IPS DF 19.7 (cell line): ENCODE measurements around the gene DEPP1.

Source experiments
- DNase-seq: peaks from one replicate; pipeline ENCODE4 v3.0.0-alpha.2; 2013; ENCODE audit warnings: low read depth, low spot score

Gene DEPP1

DNA sequence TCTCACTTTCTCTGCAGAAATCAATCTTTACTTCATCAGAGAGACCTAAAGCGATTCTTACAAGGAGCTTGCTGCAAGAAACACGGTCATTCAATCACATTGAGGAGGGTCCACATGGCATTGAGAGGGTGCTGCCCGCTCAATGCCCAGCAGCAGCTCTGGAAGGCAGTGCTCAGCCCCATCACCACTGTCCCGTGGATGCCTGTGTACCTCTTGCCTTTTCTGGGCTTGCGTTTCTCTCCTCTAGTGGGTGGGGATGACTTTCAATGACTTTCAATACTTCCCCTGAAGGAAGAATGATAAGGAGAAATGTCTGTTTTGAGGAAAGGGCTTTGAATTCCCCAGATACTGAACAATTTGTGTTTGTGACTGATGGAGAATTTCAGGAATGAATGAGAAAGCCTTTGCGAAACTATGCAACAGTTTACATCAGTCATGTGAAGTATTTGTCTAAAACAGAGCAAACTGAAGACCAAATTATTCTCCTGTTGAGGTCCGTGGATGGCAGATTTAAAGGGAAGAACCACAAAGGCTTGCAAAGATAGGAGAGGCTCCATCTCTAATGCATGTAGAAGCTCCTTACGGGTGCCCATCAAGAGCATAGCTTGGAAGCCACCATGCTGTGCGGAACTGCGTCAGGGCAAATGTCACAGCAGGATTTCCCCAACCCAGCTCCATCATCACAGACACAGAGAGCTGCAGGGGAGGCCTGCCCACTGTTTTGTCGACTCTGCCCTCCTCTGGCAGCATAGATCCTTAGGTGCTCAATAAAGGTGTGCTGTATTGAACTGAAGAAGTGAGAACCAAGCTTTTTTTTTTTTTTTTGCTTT is 15.5 kb upstream of the DEPP1 start:
- DNase-seq: no peak

DNA sequence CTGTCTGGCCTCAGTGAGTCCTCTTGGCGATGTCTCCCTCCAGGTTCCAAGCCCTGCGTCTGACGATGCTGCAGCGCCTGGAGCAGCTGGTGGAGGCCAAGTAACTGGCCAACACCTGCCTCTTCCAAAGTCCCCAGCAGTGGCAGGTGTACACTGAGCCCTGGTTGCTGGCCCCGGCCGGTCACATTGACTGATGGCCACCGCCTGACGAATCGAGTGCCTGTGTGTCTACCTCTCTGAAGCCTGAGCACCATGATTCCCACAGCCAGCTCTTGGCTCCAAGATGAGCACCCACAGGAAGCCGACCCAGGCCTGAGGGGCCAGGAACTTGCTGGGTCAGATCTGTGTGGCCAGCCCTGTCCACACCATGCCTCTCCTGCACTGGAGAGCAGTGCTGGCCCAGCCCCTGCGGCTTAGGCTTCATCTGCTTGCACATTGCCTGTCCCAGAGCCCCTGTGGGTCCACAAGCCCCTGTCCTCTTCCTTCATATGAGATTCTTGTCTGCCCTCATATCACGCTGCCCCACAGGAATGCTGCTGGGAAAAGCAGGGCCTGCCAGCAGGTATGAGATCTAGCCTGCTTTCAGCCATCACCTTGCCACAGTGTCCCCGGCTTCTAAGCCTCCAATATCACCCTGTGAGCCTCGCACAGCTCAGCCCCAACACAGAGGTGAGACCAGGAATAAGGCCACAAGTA is 14.8 kb upstream of the DEPP1 start:
- DNase-seq: no peak

DNA sequence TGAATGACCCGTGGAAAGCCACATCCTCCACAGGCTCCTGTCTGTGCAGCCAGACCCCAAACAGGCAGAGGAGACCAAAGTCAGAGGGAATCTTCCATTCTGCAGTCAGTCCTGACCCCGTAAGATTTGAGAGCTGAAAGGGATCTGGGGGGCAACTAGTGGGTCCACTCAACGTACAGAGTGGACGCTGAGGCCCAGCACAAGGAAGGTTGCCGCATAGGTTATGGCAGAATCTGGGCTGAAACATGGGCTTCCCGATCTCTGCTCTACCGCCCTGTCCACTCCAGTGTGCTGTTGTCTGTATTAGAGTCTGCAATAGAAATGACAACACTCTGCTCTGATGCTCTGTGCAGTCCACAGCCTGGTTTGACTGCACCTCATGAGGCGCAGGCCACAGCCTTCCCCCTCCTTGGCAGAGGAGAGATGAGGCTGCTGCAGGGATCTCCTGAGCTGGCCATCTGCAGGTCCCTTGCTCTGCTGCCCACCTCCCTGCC is 14.2 kb upstream of the DEPP1 start:
- no peak for DNase-seq

DNA sequence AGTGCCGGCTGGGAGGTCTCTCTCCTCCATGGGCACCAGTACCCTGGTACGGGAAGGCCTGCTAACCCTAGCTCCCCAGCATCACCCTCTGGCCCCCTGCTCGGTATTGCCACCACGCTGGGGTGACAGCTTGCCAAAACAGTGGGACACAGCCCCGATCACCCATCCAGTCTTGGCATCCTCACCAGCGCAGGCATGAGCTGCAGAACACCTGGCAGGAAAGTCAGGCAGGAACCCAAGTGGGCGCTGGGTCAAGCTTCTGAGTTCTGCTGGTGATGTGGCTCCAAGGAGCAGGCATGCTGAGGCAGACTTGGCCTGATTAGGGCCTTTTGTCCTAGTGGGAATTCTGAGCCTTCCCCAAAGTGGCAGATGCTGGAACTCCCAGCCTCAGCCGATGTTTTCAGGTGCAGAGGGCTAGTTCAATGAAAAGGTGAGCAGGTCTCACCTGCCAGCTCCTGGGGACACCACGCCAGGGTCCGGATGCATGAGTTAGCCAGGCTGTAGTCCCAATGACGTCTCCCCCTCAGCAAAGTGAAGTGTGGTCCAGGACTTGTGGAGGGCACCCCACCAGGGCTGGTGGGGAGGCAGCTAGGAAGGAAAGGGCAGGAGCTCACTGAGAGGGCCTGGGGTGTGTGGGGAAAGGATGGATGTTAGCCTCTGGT is 13.6 kb upstream of the DEPP1 start:
- DNase-seq: no peak

DNA sequence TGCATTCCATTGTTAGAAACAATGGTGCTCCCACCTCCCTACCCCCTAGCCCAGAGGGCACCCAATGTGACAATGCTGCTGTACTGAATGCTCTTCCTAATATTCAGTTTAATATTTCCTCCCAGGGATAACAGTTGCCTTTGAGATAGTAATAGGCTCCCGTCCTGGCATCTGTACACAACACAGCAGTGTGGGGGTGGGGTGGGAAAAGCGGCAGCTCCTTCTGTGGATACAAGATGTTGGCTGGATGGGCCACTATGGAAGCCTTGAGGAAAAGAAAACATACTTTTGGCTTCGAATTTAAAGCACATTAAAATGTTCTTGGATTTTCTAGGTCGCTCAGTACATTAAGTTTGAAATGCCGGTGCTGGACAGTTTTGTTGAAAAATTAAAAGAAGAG is 13.0 kb upstream of the DEPP1 start:
- DNase-seq: no peak

DNA sequence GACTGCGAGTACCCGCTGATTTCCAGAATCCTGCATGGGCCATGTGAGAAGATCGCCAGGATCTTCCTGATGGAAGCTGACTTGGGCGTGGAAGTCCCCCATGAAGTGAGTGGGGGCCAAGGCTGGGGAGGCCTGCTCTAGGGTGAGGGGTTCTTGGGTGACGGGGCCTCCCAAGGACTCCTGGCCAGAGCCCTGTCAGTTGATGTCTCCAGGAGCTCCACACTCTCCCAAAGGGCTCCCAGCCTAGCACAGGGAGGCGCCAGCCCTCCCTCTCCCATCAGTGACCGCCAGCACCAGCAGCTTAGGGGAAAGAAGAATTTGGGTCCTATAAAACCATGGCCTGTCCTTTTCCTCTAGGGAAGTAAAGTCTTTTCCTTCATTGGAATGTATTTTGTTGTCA is 12.4 kb upstream of the DEPP1 start:
- DNase-seq: no peak

DNA sequence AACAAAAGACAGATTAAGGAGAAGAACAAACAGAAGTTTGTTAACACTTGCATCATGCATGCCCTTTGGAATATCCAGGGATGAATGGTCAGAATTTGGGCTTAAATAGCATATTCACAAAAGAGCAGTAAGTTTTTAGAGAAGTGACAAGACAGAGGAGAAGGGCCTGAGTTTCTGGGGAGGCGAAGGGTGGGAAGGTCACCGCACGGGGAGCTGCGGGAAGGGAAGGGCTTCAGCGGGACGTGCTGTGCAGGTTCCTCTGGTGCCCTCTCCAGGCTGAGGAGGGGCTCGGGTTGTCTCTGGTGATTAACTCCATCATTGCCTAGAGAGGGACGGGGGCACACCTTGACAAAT is 11.7 kb upstream of the DEPP1 start:
- no peak for DNase-seq

DNA sequence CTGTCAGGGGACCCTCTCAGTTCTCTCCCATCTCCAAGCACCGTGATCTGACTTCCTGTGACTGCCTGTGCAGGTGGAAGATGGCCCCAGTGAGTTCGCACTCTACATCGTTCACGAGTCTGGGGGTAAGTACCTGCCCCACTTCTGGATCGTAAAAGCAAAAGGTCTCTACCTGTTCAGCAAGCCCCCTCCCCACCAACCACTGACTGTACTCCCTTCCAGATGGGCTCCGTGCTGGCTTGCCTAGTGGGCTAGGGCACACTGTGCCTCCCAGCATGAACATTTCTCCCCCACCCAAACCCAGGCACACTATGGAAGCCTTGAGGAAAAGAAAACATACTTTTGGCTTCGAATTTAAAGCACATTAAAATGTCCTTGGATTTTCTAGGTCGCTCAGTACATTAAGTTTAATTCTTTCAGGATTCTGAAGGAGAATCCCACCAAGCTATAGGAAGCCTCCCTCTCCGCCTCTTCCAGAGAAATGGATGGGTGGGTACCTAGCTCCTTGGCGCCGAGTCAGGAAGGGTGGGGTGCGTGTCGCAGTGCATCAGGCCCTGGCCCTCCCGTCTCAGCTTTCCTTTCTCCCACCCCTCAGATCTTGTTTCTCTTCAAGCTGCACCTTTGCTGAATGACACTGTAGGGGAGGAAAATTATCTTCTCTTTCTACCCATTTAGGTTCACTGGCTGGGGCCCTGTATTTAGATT is 11.1 kb upstream of the DEPP1 start:
- DNase-seq: no peak

DNA sequence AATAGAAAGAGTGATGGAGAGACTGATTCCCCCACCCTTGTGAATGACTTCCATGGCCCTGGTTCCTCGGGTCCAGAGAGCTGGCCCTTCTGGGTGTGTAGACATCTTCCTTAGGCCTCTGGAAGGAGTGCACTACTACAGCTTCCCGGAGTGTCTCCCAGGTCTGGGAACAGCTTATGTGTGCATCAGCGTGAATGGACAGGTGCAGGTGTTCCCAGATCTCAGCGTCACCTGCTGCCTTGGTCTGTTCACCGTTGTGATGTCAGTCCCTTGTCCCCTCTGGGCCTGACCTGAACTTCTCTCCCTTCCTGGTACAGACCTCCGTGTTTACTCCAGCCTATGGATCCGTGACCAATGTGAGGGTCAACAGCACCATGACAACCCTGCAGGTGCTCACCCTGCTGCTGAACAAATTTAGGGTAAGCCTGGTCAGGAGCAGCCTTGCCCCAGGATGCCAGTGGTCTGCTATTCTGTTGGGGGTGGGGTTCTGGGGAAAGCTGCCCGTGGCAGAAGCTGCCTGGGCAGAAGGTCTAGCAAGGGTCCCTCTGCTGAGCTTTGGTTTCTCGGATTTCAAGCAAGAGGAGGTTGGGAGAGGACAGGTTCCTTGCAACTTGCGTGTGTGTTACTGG is 10.5 kb upstream of the DEPP1 start:
- DNase-seq: no peak

DNA sequence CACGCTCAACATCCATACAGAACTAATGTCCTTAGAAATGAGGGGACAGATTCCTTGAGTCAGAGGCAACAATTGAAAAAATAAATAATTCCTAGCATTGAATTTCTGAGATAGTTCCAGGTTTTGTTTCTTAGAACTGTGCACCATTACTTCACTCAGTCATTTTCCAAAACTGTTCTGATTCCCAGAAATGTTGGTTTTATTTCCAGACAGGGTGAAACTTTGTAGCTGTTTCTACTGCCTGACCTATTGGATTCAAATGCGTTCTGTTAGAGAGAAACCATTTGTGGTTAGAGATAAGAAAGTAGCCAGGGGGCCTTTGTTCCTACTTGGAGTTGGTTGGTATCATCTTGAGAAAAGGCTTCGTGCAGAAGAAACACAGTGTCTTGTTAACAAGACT is 8.1 kb upstream of the DEPP1 start:
- no peak for DNase-seq

DNA sequence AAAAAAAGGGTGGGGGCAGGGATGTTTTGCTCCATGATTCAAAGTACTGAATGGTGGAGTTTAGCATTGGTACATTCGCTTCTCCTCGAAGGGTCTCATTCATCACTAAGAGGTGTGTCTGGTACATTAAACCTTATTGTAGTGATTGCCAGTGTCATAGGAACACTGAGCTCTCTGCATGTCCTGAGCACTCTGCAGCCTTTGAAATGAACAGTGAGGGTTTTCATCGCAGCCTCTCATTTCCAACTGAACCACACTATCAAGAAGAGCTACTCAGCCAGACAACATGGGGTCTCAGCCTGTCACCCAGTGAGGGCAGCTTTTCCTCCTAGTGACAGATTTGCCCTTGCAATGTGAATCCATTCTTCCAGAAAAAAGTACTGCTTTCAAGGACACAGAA is 7.6 kb upstream of the DEPP1 start:
- no peak for DNase-seq

DNA sequence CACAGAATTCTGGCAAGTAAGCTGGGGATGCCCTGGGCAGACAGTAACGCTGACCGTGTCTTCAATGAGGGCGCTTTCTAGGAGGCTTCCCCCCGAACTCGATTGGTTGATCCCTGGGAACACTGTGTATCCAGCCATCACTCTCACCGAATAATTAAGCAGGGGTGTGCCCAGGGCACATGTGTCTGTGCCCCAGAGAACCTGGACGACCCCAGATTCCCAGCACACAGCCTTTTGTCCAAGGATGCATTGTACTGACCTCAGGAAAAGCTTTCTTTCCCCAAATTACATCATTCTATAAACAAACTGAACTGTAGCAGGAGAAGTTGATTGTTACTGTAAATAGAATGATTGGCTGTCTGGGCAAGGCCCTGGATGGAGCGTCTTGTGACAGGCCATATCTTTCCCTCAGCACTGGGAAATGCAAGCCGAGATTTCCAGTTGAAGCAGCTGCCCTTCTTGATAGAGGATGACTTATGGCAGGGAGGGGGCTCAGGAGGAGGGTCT is 6.6 kb upstream of the DEPP1 start:
- no peak for DNase-seq

DNA sequence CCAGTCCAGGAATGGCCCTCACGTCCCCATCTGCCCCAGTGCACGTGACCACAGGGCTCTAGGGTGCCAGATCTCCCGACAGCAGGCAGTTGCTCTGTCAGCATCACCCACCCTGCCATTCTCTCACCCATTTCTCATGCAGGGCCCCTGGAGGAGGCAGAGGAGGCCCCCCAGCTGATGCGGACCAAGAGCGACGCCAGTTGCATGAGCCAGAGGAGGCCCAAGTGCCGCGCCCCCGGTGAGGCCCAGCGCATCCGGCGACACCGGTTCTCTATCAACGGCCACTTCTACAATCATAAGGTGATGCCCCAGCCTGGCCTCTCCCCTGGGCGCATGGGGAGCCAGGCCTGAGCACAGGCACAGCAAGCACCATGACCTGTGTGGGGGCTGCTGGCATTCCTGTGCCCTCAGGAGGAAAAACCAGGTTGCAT is 6.1 kb upstream of the DEPP1 start:
- no peak for DNase-seq

DNA sequence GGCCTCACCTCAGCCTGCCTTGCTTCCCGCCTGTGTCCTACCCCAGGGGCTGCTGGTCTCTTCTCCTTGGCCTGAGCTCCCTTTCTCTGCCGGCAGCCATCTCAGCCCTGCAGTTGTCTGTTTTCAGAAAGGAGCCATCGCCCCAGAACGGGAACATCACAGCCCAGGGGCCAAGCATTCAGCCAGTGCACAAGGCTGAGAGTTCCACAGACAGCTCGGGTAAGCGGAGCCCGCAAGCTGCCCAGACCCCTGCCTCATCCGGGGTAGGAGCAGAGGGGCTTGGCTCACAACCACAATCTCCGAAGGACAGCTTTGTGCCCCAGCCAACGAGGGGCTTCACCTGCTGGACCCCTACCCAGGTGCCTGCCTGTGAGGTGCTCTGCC is 5.3 kb upstream of the DEPP1 start:
- no peak for DNase-seq

DNA sequence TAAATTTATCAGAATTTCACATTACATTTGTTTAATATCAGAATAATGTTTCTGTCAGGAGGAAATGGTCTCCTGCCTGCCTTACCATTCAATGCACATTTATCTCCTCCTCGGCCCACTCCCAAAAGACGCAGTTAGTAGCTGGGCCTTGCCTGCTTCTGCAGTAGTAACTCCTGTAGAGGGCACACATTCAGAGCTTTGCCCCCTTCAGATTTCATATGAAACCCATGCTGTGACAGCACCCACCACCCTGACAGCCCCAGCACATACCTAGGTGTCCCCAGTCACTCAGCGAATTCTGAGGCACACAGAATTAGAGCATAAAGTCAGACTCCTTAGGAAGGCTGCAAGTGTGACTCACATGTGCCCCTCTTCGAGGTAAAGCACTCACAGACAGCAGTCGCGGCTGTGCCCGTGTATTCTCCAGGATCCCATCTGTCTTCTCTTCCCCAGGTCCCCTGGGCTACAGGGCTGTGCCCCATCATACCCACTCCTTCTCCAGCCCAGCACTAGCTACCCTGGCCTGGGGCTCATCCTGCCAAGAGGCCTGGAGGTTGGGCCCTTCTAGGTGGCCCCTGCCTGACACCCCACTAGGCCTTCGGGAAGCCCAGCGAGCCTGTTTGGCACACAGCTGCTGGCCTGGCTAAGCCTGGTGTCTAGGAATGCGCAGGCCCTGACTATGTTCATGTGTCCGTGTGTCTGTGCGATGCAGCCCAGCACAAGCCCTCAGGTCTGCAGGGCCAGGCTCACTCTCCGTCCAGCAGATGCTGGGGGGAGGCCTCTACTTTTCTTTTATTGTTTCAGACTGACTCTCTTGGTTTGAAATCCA is 4.7 kb upstream of the DEPP1 start:
- DNase-seq: no peak

DNA sequence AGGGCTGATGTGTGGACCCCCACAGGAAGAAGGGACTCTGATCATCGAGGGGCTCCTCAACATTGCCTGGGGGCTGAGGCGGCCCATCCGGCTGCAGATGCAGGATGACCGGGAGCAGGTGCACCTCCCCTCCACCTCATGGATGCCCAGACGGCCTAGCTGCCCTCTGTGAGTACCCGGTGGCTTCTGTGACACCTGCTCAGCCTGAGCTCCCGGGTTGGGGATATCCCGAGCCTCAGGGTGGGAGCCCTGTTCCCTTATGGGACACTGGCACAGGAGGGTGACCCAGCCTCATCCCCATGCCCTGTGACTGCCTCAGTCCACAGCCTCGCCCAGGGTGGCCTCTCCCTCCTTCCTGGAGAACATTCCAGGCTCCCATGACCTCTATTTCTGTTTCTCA is 3.9 kb upstream of the DEPP1 start:
- DNase-seq: no peak

DNA sequence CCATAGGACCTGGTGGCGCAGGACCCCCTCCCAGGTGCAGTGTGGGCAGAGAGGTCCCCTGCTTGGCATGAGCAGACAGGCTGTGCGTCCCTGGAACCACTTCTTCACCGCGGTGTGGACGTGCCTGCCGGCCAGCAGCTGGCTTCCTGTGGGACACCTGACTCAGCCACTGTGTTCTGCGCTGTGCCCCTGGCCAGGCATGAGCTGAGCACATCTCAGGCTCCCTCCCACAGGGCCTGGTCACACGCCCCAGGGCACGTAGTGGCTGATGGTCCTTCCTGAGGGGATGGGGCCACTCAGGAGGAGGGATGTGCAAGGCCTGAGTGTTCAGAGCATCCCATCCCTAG is 3.5 kb upstream of the DEPP1 start:
- no peak for DNase-seq

DNA sequence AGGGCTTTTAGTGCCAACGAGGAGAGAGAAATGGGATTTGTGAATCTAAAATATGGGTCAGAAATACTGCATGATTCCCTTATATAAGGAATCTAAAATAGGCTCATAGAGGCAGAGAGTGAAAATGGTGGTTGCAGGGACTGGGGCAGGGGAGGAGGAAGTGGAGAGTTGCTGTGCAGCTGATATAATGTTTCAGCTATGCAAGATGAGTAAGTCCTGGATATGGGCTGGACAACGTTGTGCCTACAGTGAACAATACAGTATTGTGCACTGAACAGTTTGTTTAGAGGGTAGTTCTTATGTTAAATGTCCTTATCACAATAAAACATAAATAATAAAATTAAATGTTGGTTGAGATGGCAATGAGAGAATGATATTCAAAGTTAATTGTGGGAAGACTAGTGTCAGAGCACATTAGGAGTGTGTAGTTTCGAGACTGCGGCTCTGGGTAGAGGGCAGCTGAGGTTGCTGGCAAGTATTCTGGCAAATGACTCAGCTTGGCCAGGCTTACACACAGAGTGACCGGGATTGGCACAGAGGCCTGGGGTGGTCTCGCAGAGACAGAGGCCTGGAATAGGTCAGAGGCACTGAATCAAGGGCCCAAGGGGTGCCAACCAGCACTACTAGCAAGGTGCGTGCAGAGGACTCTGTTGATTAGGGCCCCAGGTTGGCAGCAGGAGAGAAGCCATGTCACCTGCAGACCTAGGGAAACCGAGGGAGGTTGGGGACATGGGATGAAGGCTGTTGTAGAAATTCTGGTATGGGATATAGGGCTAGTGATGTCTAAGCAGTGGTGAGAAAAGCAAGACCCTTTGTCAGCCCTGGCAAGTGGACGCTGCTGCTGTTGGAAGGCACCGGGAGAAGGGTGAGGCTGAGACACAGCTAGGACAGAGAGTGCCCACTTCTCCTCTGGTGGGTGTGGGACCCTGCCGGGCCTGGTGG is 2.8 kb upstream of the DEPP1 start:
- no peak for DNase-seq
